ENCODE results near the gene OGDH.

GRCh38 chr7:44694326-44694725 lies 87.9 kb downstream of the OGDH start:
- TF ChIP-seq EZH2 (IDR thresholded peaks at IDR 0.05; ENCODE audit: insufficient read depth, poor library complexity, severe bottlenecking) (no peak), EZH2phosphoT487 (IDR thresholded peaks at IDR 0.05; ENCODE audit: insufficient read depth, low read depth) (no peak)
